CD4-positive, alpha-beta T cell (primary cell): ENCODE results near the gene TCF4. TPM values are rescaled to one million over a fixed set of nuclear protein-coding genes. Genes with fewer than 3 reads are reported as not detected.

Experiments
- ATAC-seq: fragments of 200-7000 bp; cut with Tn5 transposase; one replicate; pipeline ENCODE4 v1.10.0; 2022; ENCODE audit warnings: mild to moderate bottlenecking; ENCODE audit not compliant: poor library complexity
- CTCF ChIA-PET: fragments of 350-600 bp; sonication (Branson Sonifier 250); formaldehyde crosslinking; loops from one replicate; lab custom pipeline; 2021; ENCODE audit warnings: antibody characterized with exemption, inconsistent platforms; lab: Charles Lee
- POLR2A ChIA-PET: fragments of 350-600 bp; sonication (Branson Sonifier 250); formaldehyde crosslinking; loops from one replicate; lab custom pipeline; 2021; ENCODE audit warnings: antibody characterized with exemption, inconsistent platforms; lab: Charles Lee
- DNase-seq, 14 experiments: peaks; one replicate each; pipeline ENCODE4 v3.0.0-alpha.2; 2013 to 2020; ENCODE audit warnings: mixed read lengths in 2 of 14
- H3K27ac ChIP-seq, 2 donors: one replicate each; pipeline versions ENCODE4 v1.5.1 to v1.7.0; 2013; ENCODE audit warnings: low read length in 2 of 2, low read depth in 1 of 2, mild to moderate bottlenecking in 1 of 2
- H3K27me3 ChIP-seq, 2 experiments: 1 replicate in 1 of 2; 2 replicates in 1 of 2; pipeline versions ENCODE4 v1.6.1 to v1.7.0; 2013; ENCODE audit warnings: low read length in 2 of 2, control low read depth in 1 of 2, mild to moderate bottlenecking in 1 of 2, moderate library complexity in 1 of 2; ENCODE audit not compliant: insufficient read depth in 2 of 2, control insufficient read depth in 1 of 2
- H3K36me3 ChIP-seq: one replicate; pipeline ENCODE4 v1.6.1; 2013; ENCODE audit warnings: low read length, control low read depth; ENCODE audit not compliant: insufficient read depth
- H3K4me1 ChIP-seq: one replicate; pipeline ENCODE4 v1.6.1; 2013; ENCODE audit warnings: low read length, control low read depth; ENCODE audit not compliant: insufficient read depth
- H3K4me3 ChIP-seq: one replicate; pipeline ENCODE4 v1.5.1; 2013; ENCODE audit warnings: mild to moderate bottlenecking, low read length, moderate library complexity
- H3K9me3 ChIP-seq, 2 experiments: 1 replicate in 1 of 2; 2 replicates in 1 of 2; pipeline versions ENCODE4 v1.6.1 to v1.7.0; 2013; ENCODE audit warnings: low read length in 2 of 2, mild to moderate bottlenecking in 2 of 2, control low read depth in 1 of 2, moderate library complexity in 1 of 2; ENCODE audit not compliant: control insufficient read depth in 1 of 2, insufficient read depth in 1 of 2
- H3K27ac Mint-ChIP-seq: one replicate; pipeline ENCODE4 v1.8.0; 2020; ENCODE audit warnings: mixed read lengths
- H3K27me3 Mint-ChIP-seq: one replicate; pipeline ENCODE4 v1.8.0; 2021; ENCODE audit warnings: mixed read lengths
- H3K36me3 Mint-ChIP-seq: one replicate; pipeline ENCODE4 v1.8.0; 2021; ENCODE audit warnings: low read depth, mixed read lengths
- H3K4me1 Mint-ChIP-seq: one replicate; pipeline ENCODE4 v1.8.0; 2021; ENCODE audit warnings: low read depth, mixed read lengths
- H3K4me3 Mint-ChIP-seq: one replicate; pipeline ENCODE4 v1.8.0; 2020; ENCODE audit warnings: mild to moderate bottlenecking, mixed read lengths
- H3K9me3 Mint-ChIP-seq: one replicate; pipeline ENCODE4 v1.8.0; 2020; ENCODE audit warnings: mixed read lengths
- intact Hi-C, 2 experiments: fragments of 100-400 bp; cut with DNase I in 1 of 2; cut with micrococcal nuclease in 1 of 2; formaldehyde crosslinking; loops; one replicate each; pipeline versions ENCODE4 v1.15.1 to v1.9.0; 2023 to 2025; cut with DNase I, micrococcal nuclease
- total RNA-seq, 174 experiments: library from RNA in 2 of 174; stranded (reverse) in 2 of 174; gene quantifications; one replicate each; pipeline ENCODE4 v1.2.3 and lab custom pipeline; 2021 to 2026
- TF ChIP-seq, protein P1 (sequence below): fragments of 200-600 bp; IDR thresholded peaks from one replicate; pipeline ENCODE4 v1.8.0; 2022; ENCODE audit warnings: antibody characterized with exemption, mild to moderate bottlenecking

Gene TCF4
- total RNA-seq, 2 experiments from 2014 or later = 3.0 to 3.2 TPM

DNA sequence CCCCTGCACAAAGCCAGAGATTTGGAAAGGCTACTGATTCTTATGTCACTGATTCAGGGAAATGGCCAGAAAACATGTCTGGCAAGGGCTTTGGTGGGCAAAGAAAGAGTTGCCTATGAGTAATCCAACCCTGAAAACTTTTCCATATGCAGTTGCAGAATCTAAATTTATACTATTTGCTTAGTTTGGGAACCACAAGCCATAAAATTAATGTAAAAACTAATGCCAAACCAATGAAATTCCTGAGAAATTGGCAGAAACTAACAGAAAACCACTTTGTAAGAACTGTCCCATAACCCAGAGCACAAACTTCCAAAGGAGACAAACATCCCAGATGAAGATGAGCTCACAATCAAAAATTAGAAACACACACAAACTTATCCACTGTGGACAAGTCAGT is 48.8 kb downstream of the TCF4 start:
- no peaks in the 10 kb centered on the region for H3K27me3 Mint-ChIP-seq
- Histone ChIP-seq H3K9me3 (no peaks in the 10 kb centered on the region), H3K4me1 (no peaks in the 10 kb centered on the region), H3K27ac (no peak overlapping the region), H3K27me3 (no peaks in the 10 kb centered on the region), H3K36me3 (no peaks in the 10 kb centered on the region), H3K4me3 (no peak overlapping the region)
- no peak overlapping the region for H3K4me3 Mint-ChIP-seq
- no peaks in the 10 kb centered on the region for H3K36me3 Mint-ChIP-seq
- DNase-seq = no peak
- ChIA-PET CTCF (no interaction called here), POLR2A (no interaction called here)
- TF ChIP-seq, protein P1, sequence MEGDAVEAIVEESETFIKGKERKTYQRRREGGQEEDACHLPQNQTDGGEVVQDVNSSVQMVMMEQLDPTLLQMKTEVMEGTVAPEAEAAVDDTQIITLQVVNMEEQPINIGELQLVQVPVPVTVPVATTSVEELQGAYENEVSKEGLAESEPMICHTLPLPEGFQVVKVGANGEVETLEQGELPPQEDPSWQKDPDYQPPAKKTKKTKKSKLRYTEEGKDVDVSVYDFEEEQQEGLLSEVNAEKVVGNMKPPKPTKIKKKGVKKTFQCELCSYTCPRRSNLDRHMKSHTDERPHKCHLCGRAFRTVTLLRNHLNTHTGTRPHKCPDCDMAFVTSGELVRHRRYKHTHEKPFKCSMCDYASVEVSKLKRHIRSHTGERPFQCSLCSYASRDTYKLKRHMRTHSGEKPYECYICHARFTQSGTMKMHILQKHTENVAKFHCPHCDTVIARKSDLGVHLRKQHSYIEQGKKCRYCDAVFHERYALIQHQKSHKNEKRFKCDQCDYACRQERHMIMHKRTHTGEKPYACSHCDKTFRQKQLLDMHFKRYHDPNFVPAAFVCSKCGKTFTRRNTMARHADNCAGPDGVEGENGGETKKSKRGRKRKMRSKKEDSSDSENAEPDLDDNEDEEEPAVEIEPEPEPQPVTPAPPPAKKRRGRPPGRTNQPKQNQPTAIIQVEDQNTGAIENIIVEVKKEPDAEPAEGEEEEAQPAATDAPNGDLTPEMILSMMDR = no peak
- ATAC-seq = no peak
- no peak overlapping the region for H3K27ac Mint-ChIP-seq
- H3K9me3 Mint-ChIP-seq = no peaks in the 10 kb centered on the region
- H3K4me1 Mint-ChIP-seq = no peaks in the 10 kb centered on the region
- intact Hi-C loops = no loop called here

GRCh38 chr18:55534996-55535395 is 53.0 kb downstream of the TCF4 start:
- Histone ChIP-seq H3K4me3 (no peak overlapping the region), H3K27ac (no peak overlapping the region), H3K27me3 (no peaks in the 10 kb centered on the region), H3K4me1 (no peaks in the 10 kb centered on the region), H3K36me3 (no peaks in the 10 kb centered on the region), H3K9me3 (no peaks in the 10 kb centered on the region)
- H3K36me3 Mint-ChIP-seq = no peaks in the 10 kb centered on the region
- no peaks in the 10 kb centered on the region for H3K4me1 Mint-ChIP-seq
- CTCF ChIA-PET = no interaction called here
- DNase-seq (no peak), ATAC-seq (no peak)
- H3K9me3 Mint-ChIP-seq = no peaks in the 10 kb centered on the region
- H3K27me3 Mint-ChIP-seq = no peaks in the 10 kb centered on the region
- intact Hi-C loops = no loop called here
- TF ChIP-seq, protein P1 = no peak
- H3K27ac Mint-ChIP-seq = no peak overlapping the region
- POLR2A ChIA-PET = no interaction called here
- no peak overlapping the region for H3K4me3 Mint-ChIP-seq

- no peaks in the 10 kb centered on the region for H3K9me3 Mint-ChIP-seq
These were observed 53.4 kb downstream of the TCF4 start for GRCh38 chr18:55534547-55534946.

More at GRCh38 chr18:55534547-55534946, 53.4 kb downstream of the TCF4 start:
- Histone ChIP-seq H3K27ac (no peak overlapping the region), H3K9me3 (no peaks in the 10 kb centered on the region), H3K27me3 (no peaks in the 10 kb centered on the region), H3K4me1 (no peaks in the 10 kb centered on the region), H3K36me3 (no peaks in the 10 kb centered on the region), H3K4me3 (no peak overlapping the region)
- CTCF ChIA-PET = no interaction called here
- POLR2A ChIA-PET = no interaction called here
- no peak overlapping the region for H3K27ac Mint-ChIP-seq
- intact Hi-C loops = no loop called here
- H3K4me3 Mint-ChIP-seq = no peak overlapping the region
- peak in 1 of 14 experiments; percentile 2 for DNase-seq
- no peaks in the 10 kb centered on the region for H3K36me3 Mint-ChIP-seq
- ATAC-seq = peak; percentile 32
- no peaks in the 10 kb centered on the region for H3K27me3 Mint-ChIP-seq
- no peaks in the 10 kb centered on the region for H3K4me1 Mint-ChIP-seq
- TF ChIP-seq, protein P1 = no peak
